HepG2 (cell line): Measurements from ENCODE around the gene ELAVL2. TPM values are rescaled to one million over a fixed set of nuclear protein-coding genes. Genes with fewer than 3 reads are reported as not detected.

Experiments used
- ATAC-seq: fragments of 200-7000 bp; cut with Tn5 transposase; 3 replicates; pipeline ENCODE4 v1.9.1; 2020; ENCODE audit warnings: mild to moderate bottlenecking, moderate library complexity
- BruUV-seq: library from RNA; stranded (reverse); fragments of 400-500 nt; replicated peaks from 2 replicates; lab custom pipeline; 2021; lab: Mats Ljungman, UMichigan
- CTCF ChIA-PET: fragments of 300-600 bp; formaldehyde crosslinking; extraction: SDS; loops from one replicate; lab custom pipeline; 2021; ENCODE audit warnings: low total read pairs, inconsistent platforms, low intra/inter-chr PET ratio; lab: Yijun Ruan, JAX
- POLR2A ChIA-PET: fragments of 350-600 bp; sonication (Branson Sonifier 250); formaldehyde crosslinking; loops from one replicate; lab custom pipeline; 2020; ENCODE audit warnings: antibody characterized with exemption, inconsistent platforms; lab: Yijun Ruan, JAX
- DNase-seq: peaks from one replicate; pipeline ENCODE4 v3.0.0-alpha.2; 2015; ENCODE audit warnings: low spot score
- FAIRE-seq: peaks from 3 replicates; lab custom pipeline; 2011; peaks lifted over from hg19 to GRCh38; lab: Jason Lieb, UNC
- H2AFZ ChIP-seq: one replicate; pipeline ENCODE4 v1.6.1; 2011; ENCODE audit warnings: low read length, inconsistent platforms
- H3K27ac ChIP-seq: fragments of 300-600 bp; 3 replicates; pipeline ENCODE4 v1.8.0; 2011; ENCODE audit warnings: mixed run types, mild to moderate bottlenecking, mixed read lengths, low read length, inconsistent platforms; ENCODE audit not compliant: insufficient read depth; ENCODE audit errors: extremely low read length
- H3K27me3 ChIP-seq, 2 experiments: fragments of 200-600 bp in 1 of 2; 2 replicates in 1 of 2; 3 replicates in 1 of 2; pipeline versions ENCODE4 v1.6.0 to v1.8.0; 2011; ENCODE audit warnings: low read length in 2 of 2, mild to moderate bottlenecking in 2 of 2, moderate library complexity in 2 of 2, inconsistent platforms in 1 of 2; ENCODE audit not compliant: insufficient read depth in 2 of 2, control insufficient read depth in 1 of 2
- H3K36me3 ChIP-seq, 2 experiments: fragments of 200-600 bp in 1 of 2; replicated peaks in 1 of 2; 2 replicates in 1 of 2; 3 replicates in 1 of 2; pipeline versions ENCODE4 v1.5.1 to v1.8.0; 2011; ENCODE audit warnings: low read length in 2 of 2, inconsistent platforms in 1 of 2; ENCODE audit not compliant: insufficient read depth in 2 of 2, control insufficient read depth in 1 of 2
- H3K4me1 ChIP-seq: 2 replicates; pipeline ENCODE4 v1.5.1; 2012; ENCODE audit warnings: low read length, inconsistent platforms; ENCODE audit not compliant: insufficient read depth
- H3K4me2 ChIP-seq: 2 replicates; pipeline ENCODE4 v1.6.0; 2011; ENCODE audit warnings: low read depth, low read length, inconsistent platforms
- H3K4me3 ChIP-seq, 3 experiments: fragments of 200-600 bp in 1 of 3; sonication (generic), shearing (Covaris generic) in 1 of 3; replicated peaks in 1 of 3; 2 replicates each; pipeline ENCODE4 v1.5.1; 2011 to 2016; ENCODE audit warnings: low read length in 3 of 3, inconsistent platforms in 2 of 3, low read depth in 2 of 3, mild to moderate bottlenecking in 2 of 3, control low read depth in 1 of 3, mixed read lengths in 1 of 3; ENCODE audit not compliant: insufficient read depth in 1 of 3
- H3K79me2 ChIP-seq: one replicate; pipeline ENCODE4 v1.6.1; 2011; ENCODE audit warnings: low read length, inconsistent platforms; ENCODE audit not compliant: insufficient read depth
- H3K9ac ChIP-seq: 2 replicates; pipeline ENCODE4 v1.6.0; 2011; ENCODE audit warnings: mild to moderate bottlenecking, low read depth, low read length, inconsistent platforms; ENCODE audit not compliant: insufficient read depth
- H3K9me3 ChIP-seq: 2 replicates; pipeline ENCODE4 v1.5.1; 2012; ENCODE audit warnings: mild to moderate bottlenecking, low read length
- H4K20me1 ChIP-seq: 2 replicates; pipeline ENCODE4 v1.6.0; 2011; ENCODE audit warnings: inconsistent platforms, mild to moderate bottlenecking, low read length, moderate library complexity; ENCODE audit not compliant: insufficient read depth
- HHEX ChIP-seq: IDR thresholded peaks from 2 replicates; pipeline ENCODE4 v1.6.1; 2016; ENCODE audit warnings: control low read depth
- MATR3 ChIP-seq: sonication (generic); formaldehyde crosslinking; IDR thresholded peaks from 2 replicates; pipeline ENCODE4 v1.4.0; 2020; ENCODE audit warnings: missing genetic modification reagents
- TP53 ChIP-seq: sonication (generic); formaldehyde crosslinking; conservative IDR thresholded peaks from 2 replicates; pipeline ENCODE4 v1.4.0; 2020; ENCODE audit warnings: missing genetic modification reagents
- ZNF674 ChIP-seq: sonication (generic); formaldehyde crosslinking; IDR thresholded peaks from 2 replicates; pipeline ENCODE4 v1.5.0; 2020; ENCODE audit warnings: low read depth, mild to moderate bottlenecking, missing genetic modification reagents
- ZNF761 ChIP-seq: sonication (generic); formaldehyde crosslinking; conservative IDR thresholded peaks from 2 replicates; pipeline ENCODE4 v1.4.0; 2020; ENCODE audit warnings: mild to moderate bottlenecking, missing genetic modification reagents
- WGBS: methylation state at CpG from one replicate; pipeline ENCODE4 v1.1.6; 2017; ENCODE audit warnings: low lambda C conversion rate; 5-methylcytosine and 5-hydroxymethylcytosine counted together
- in situ Hi-C: cut with HindIII; loops from 2 replicates; pipeline ENCODE4 v1.10.0; 2017; ENCODE audit warnings: low pct_unique_long_range_greater_than_20kb; ENCODE audit not compliant: extremely low pct_ligation_motif_present
- intact Hi-C: fragments of 100-400 bp; cut with micrococcal nuclease; formaldehyde crosslinking; loops from one replicate; pipeline ENCODE4 v1.10.0; 2022; ENCODE audit not compliant: unreplicated experiment
- polyA plus RNA-seq, 8 experiments: library from polyadenylated mRNA; depleted of rRNA in 3 of 8; stranded (reverse) in 7 of 8; unstranded in 1 of 8; fragments of >200 nt; fragmentation: Illumina TruSeq in 4 of 8; extraction: Trizol in 4 of 8; gene quantifications; 2 replicates each; pipeline versions ENCODE4 v1.2.1 to v1.2.3, GENCODE V29; 2011 to 2016; ENCODE audit warnings: low read depth in 4 of 8, missing spikeins in 1 of 8, mixed read lengths in 1 of 8; ENCODE audit not compliant: insufficient read depth in 1 of 8
- total RNA-seq, 5 experiments: library from RNA; depleted of rRNA; stranded (reverse); fragments of >200 nt; fragmentation: Illumina TruSeq; extraction: Trizol; gene quantifications; 2 replicates each; pipeline ENCODE4 v1.2.3, GENCODE V29; 2016; ENCODE audit warnings: low read depth in 1 of 5
- TF ChIP-seq, protein P1 (sequence below): IDR thresholded peaks from 2 replicates; pipeline ENCODE4 v1.6.1; 2012; ENCODE audit warnings: inconsistent platforms
- TF ChIP-seq, protein P2 (sequence below): IDR thresholded peaks from 2 replicates; pipeline ENCODE4 v1.4.0; 2020; ENCODE audit warnings: mild to moderate bottlenecking, missing genetic modification reagents

ELAVL2 gene
- total and polyA plus RNA-seq, 2 of the 13 experiments (the other 11 are each of a cell fraction or from before 2014, with no cell fraction given) = not detected

DNA sequence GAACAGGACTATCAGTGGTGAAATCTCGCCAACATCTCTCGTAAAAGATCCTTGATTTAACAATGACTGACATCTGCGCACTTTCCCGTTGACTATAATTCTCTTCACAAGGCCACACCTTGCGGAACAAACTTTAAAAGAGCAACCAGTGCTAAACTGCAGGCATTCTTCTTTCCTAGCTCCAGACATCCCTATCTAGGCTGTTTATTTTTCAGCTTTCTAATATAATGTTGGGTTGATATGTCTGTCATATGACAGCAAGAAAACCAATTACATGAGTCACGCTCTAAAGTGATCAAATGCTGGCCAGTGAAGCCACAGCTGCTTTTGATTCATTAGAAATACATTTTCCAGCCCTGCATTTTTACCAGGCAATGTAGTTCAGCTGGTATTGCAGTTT, 162.5 kb downstream of the ELAVL2 start:
- H2AFZ ChIP-seq = no peak overlapping the region
- intact Hi-C loops (no loop called here), in situ Hi-C loops (no loop called here)
- TF ChIP-seq TP53 (CRISPR knock-in tag) (no peak), ZNF761 (no peak), MATR3 (no peak), HHEX (CRISPR knock-in tag) (no peak)
- TF ChIP-seq, protein P1, sequence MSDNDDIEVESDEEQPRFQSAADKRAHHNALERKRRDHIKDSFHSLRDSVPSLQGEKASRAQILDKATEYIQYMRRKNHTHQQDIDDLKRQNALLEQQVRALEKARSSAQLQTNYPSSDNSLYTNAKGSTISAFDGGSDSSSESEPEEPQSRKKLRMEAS = no peak
- no peak overlapping the region for H3K9ac ChIP-seq
- H3K9me3 ChIP-seq = peaks cover 14% of the 10 kb centered on the region; the same call in 1 of the 2 replicates
- H3K27me3 ChIP-seq = no peaks in the 10 kb centered on the region
- H3K36me3 ChIP-seq = no peaks in the 10 kb centered on the region
- ChIA-PET POLR2A (no interaction called here), CTCF (no interaction called here)
- no TSS peak for BruUV-seq
- ATAC-seq (no peak), FAIRE-seq (no peak), DNase-seq (no peak)
- no peak overlapping the region for H3K4me3 ChIP-seq
- H3K4me2 ChIP-seq = no peak overlapping the region
- no peaks in the 10 kb centered on the region for H4K20me1 ChIP-seq
- H3K27ac ChIP-seq = no peak overlapping the region
- H3K79me2 ChIP-seq = no peaks in the 10 kb centered on the region
- H3K4me1 ChIP-seq = 0 out of 2 replicates have a peak, but pooled peaks cover 6% of the 10 kb centered on the region
- WGBS = 21% methylated on average over 6 of the region's 6 CpGs

DNA sequence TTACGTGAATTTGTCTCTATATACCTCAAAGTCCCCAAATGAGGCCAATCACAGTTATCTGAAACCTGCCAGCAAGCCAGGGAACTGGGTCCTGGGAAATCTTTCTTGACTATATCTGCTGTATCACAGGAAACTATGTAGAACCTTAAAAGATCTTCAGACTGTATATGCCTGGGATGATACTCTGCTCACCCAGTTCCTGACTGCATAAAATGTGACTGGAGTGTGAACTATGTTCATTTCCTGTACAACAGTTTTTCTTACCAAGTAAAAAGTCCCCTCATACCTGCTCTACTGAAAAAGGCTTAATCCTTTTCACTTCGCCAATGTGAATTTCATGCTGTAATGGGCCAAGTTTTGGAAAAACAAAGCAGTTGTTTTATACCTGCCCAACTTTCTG, 162.9 kb downstream of the ELAVL2 start:
- H3K4me1 ChIP-seq = 0 out of 2 replicates have a peak, but pooled peaks cover 6% of the 10 kb centered on the region
- CTCF ChIA-PET = no interaction called here
- no peak overlapping the region for H3K4me2 ChIP-seq
- DNase-seq = no peak
- 0% methylated on average over 2 of the region's 2 CpGs for WGBS
- no peaks in the 10 kb centered on the region for H3K36me3 ChIP-seq
- intact Hi-C loops = no loop called here
- H3K9me3 ChIP-seq = peaks cover 14% of the 10 kb centered on the region; the same call in 1 of the 2 replicates
- FAIRE-seq = no peak
- no peaks in the 10 kb centered on the region for H4K20me1 ChIP-seq
- H3K9ac ChIP-seq = no peak overlapping the region
- no peaks in the 10 kb centered on the region for H3K27me3 ChIP-seq
- H3K79me2 ChIP-seq = no peaks in the 10 kb centered on the region
- H3K27ac ChIP-seq = no peak overlapping the region
- no peak overlapping the region for H3K4me3 ChIP-seq
- in situ Hi-C loops = no loop called here
- no TSS peak for BruUV-seq
- TF ChIP-seq, protein P2, sequence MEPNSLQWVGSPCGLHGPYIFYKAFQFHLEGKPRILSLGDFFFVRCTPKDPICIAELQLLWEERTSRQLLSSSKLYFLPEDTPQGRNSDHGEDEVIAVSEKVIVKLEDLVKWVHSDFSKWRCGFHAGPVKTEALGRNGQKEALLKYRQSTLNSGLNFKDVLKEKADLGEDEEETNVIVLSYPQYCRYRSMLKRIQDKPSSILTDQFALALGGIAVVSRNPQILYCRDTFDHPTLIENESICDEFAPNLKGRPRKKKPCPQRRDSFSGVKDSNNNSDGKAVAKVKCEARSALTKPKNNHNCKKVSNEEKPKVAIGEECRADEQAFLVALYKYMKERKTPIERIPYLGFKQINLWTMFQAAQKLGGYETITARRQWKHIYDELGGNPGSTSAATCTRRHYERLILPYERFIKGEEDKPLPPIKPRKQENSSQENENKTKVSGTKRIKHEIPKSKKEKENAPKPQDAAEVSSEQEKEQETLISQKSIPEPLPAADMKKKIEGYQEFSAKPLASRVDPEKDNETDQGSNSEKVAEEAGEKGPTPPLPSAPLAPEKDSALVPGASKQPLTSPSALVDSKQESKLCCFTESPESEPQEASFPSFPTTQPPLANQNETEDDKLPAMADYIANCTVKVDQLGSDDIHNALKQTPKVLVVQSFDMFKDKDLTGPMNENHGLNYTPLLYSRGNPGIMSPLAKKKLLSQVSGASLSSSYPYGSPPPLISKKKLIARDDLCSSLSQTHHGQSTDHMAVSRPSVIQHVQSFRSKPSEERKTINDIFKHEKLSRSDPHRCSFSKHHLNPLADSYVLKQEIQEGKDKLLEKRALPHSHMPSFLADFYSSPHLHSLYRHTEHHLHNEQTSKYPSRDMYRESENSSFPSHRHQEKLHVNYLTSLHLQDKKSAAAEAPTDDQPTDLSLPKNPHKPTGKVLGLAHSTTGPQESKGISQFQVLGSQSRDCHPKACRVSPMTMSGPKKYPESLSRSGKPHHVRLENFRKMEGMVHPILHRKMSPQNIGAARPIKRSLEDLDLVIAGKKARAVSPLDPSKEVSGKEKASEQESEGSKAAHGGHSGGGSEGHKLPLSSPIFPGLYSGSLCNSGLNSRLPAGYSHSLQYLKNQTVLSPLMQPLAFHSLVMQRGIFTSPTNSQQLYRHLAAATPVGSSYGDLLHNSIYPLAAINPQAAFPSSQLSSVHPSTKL = no peak
- TF ChIP-seq ZNF674 = no peak
- ATAC-seq = no peak
- no peak overlapping the region for H2AFZ ChIP-seq
- POLR2A ChIA-PET = no interaction called here
